ENCODE measurements around the gene KCNN4. TPM values are rescaled to one million over a fixed set of nuclear protein-coding genes. Genes with fewer than 3 reads are reported as not detected.

KCNN4 gene
- total and polyA plus RNA-seq, 2 of the 13 experiments (the other 11 are each of a cell fraction or from before 2014, with no cell fraction given), result 0.13 to 0.25 TPM

DNA sequence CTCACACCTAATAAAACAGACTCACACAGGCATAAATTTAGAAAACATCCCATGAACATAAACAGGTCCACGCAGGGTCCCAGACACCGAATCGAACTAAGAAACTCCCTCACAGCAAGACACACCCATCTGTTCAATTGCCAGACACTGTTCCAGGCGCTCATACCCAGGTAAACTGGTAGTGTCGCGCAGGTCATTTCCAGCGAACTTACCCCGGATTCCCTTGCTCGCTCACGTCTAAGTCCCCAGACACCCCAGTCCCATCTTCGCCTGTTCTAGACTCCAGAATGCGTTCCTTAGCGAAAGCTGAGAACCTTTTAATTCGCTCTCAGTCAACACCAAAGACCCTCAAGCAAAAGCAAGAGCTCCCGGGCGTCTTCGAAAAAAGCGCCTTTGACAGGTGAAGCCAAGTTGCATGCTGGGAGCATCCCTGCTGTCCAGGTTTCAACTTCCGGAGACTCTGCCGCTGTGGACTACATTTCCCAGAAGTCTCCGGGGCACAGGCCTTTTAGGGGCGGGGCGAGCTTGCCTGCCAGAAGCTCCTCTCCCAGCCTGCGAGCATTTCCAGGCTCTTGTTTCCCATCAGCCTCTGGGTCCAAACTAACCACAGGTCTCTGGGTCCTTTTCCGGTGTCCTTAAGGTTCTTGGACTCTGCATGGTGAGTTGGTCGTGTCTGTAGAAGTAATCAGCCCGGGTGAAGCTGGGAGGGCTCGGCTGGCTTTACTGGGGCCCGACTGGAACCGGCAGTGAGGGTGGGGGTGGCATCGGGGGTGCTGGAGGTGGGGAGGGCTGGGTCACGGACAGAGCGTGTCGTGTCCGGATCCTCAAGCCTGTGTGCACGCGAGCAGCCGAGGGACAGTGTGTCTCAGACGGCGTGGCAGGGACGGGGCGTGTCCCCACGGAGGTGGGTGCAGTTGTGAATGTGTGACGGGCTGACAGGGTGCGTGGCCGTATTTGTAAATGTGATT lies 46.3 kb upstream of the KCNN4 start, which contains the start of gene ZNF283 (continued):
- TF ChIP-seq NBN (conservative IDR thresholded peaks at IDR 0.05) (no peak), MED1 (CRISPR knock-in tag; IDR thresholded peaks at IDR 0.05) (no peak), NR3C1 (CRISPR knock-in tag; IDR thresholded peaks at IDR 0.05) (no peak), BRD4 (CRISPR knock-in tag; IDR thresholded peaks at IDR 0.05) (no peak), ZNF546 (CRISPR knock-in tag; conservative IDR thresholded peaks at IDR 0.05) (no peak), ZSCAN12 (CRISPR knock-in tag; IDR thresholded peaks at IDR 0.05) (no peak), ZNF30 (CRISPR knock-in tag; IDR thresholded peaks at IDR 0.05) (no peak), PAF1 (CRISPR knock-in tag; IDR thresholded peaks at IDR 0.05) (no peak), ASH2L (IDR thresholded peaks at IDR 0.05; ENCODE audit: insufficient read length, low read depth, low read length) (no peak), ZNF550 (CRISPR knock-in tag; IDR thresholded peaks at IDR 0.05; ENCODE audit: borderline replicate concordance) (no peak), HNF4G (IDR thresholded peaks at IDR 0.05; ENCODE audit: borderline replicate concordance, low read depth, low read length) (no peak), HNF4G (CRISPR knock-in tag; IDR thresholded peaks at IDR 0.05; ENCODE audit: borderline replicate concordance, low read depth) (no peak), NAIF1 (CRISPR knock-in tag; IDR thresholded peaks at IDR 0.05; ENCODE audit: borderline replicate concordance) (no peak), ZBTB42 (CRISPR knock-in tag; IDR thresholded peaks at IDR 0.05) (no peak), NFYB (CRISPR knock-in tag; IDR thresholded peaks at IDR 0.05) (no peak; the same call in 1 of the 2 replicates), HMG20B (CRISPR knock-in tag; conservative IDR thresholded peaks at IDR 0.05) (no peak), DPF2 (CRISPR knock-in tag; IDR thresholded peaks at IDR 0.05; ENCODE audit: borderline replicate concordance, low read depth) (no peak), ZNF709 (CRISPR knock-in tag; IDR thresholded peaks at IDR 0.05) (no peak), JUND (CRISPR knock-in tag; IDR thresholded peaks at IDR 0.05) (no peak), ZNF766 (CRISPR knock-in tag; IDR thresholded peaks at IDR 0.05; ENCODE audit: borderline replicate concordance) (no peak), REL (CRISPR knock-in tag; conservative IDR thresholded peaks at IDR 0.05) (no peak), IKZF4 (CRISPR knock-in tag; IDR thresholded peaks at IDR 0.05; ENCODE audit: borderline replicate concordance, low read depth, not compliant biosample characterization) (no peak), KDM2A (CRISPR knock-in tag; IDR thresholded peaks at IDR 0.05; ENCODE audit: borderline replicate concordance, low read depth) (0 out of 2 replicates have a peak, but pooled peaks have one; percentile 24)
- TF ChIP-seq, protein P1, sequence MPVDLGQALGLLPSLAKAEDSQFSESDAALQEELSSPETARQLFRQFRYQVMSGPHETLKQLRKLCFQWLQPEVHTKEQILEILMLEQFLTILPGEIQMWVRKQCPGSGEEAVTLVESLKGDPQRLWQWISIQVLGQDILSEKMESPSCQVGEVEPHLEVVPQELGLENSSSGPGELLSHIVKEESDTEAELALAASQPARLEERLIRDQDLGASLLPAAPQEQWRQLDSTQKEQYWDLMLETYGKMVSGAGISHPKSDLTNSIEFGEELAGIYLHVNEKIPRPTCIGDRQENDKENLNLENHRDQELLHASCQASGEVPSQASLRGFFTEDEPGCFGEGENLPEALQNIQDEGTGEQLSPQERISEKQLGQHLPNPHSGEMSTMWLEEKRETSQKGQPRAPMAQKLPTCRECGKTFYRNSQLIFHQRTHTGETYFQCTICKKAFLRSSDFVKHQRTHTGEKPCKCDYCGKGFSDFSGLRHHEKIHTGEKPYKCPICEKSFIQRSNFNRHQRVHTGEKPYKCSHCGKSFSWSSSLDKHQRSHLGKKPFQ (CRISPR knock-in tag; IDR thresholded peaks at IDR 0.05; ENCODE audit: insufficient replicate concordance), result no peak
- TF ChIP-seq, protein P2, sequence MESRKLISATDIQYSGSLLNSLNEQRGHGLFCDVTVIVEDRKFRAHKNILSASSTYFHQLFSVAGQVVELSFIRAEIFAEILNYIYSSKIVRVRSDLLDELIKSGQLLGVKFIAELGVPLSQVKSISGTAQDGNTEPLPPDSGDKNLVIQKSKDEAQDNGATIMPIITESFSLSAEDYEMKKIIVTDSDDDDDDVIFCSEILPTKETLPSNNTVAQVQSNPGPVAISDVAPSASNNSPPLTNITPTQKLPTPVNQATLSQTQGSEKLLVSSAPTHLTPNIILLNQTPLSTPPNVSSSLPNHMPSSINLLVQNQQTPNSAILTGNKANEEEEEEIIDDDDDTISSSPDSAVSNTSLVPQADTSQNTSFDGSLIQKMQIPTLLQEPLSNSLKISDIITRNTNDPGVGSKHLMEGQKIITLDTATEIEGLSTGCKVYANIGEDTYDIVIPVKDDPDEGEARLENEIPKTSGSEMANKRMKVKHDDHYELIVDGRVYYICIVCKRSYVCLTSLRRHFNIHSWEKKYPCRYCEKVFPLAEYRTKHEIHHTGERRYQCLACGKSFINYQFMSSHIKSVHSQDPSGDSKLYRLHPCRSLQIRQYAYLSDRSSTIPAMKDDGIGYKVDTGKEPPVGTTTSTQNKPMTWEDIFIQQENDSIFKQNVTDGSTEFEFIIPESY (CRISPR knock-in tag; IDR thresholded peaks at IDR 0.05), result no peak
- TF ChIP-seq, protein P3, sequence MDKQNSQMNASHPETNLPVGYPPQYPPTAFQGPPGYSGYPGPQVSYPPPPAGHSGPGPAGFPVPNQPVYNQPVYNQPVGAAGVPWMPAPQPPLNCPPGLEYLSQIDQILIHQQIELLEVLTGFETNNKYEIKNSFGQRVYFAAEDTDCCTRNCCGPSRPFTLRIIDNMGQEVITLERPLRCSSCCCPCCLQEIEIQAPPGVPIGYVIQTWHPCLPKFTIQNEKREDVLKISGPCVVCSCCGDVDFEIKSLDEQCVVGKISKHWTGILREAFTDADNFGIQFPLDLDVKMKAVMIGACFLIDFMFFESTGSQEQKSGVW (CRISPR knock-in tag; IDR thresholded peaks at IDR 0.05; ENCODE audit: borderline replicate concordance), result no peak
